Calu3 (cell line): ENCODE results near the gene PLP1. TPM values are rescaled to one million over a fixed set of nuclear protein-coding genes. Genes with fewer than 3 reads are reported as not detected.

Experiments
- BruUV-seq: library from RNA; stranded (reverse); fragments of 400-500 nt; replicated peaks from 2 replicates; lab custom pipeline; 2021; lab: Mats Ljungman, UMichigan
- CTCF ChIA-PET: fragments of 300-600 bp; sonication (Branson Sonifier 250); formaldehyde crosslinking; loops from one replicate; lab custom pipeline; 2022; ENCODE audit warnings: antibody characterized with exemption; lab: Charles Lee
- DNase-seq: peaks from one replicate; pipeline ENCODE4 v3.0.0; 2022
- H3K27ac Mint-ChIP-seq: one replicate; pipeline ENCODE4 v1.8.0; 2022; ENCODE audit warnings: mixed read lengths; ENCODE audit not compliant: unreplicated experiment
- H3K27me3 Mint-ChIP-seq: one replicate; pipeline ENCODE4 v1.8.0; 2022; ENCODE audit warnings: mixed read lengths; ENCODE audit not compliant: unreplicated experiment
- H3K36me3 Mint-ChIP-seq: one replicate; pipeline ENCODE4 v1.8.0; 2022; ENCODE audit warnings: mild to moderate bottlenecking, moderate library complexity, mixed read lengths; ENCODE audit not compliant: insufficient read depth, unreplicated experiment
- H3K4me1 Mint-ChIP-seq: one replicate; pipeline ENCODE4 v1.8.0; 2022; ENCODE audit warnings: mild to moderate bottlenecking, low read depth, mixed read lengths; ENCODE audit not compliant: unreplicated experiment
- H3K4me3 Mint-ChIP-seq: one replicate; pipeline ENCODE4 v1.8.0; 2022; ENCODE audit warnings: mild to moderate bottlenecking, low read depth, moderate library complexity, mixed read lengths; ENCODE audit not compliant: unreplicated experiment
- H3K9me3 Mint-ChIP-seq: one replicate; pipeline ENCODE4 v1.8.0; 2022; ENCODE audit warnings: low read depth, mixed read lengths; ENCODE audit not compliant: unreplicated experiment
- CTCF ChIP-seq: fragments of 200-600 bp; IDR thresholded peaks from one replicate; pipeline ENCODE4 v1.8.0; 2022; ENCODE audit warnings: antibody characterized with exemption; ENCODE audit not compliant: unreplicated experiment
- intact Hi-C: fragments of 100-400 bp; cut with micrococcal nuclease; formaldehyde crosslinking; loops from one replicate; pipeline ENCODE4 v1.10.0; 2022; ENCODE audit not compliant: unreplicated experiment
- total RNA-seq: library from RNA; stranded (reverse); gene quantifications from 2 replicates; pipeline ENCODE4 v1.2.3, GENCODE V29; 2022

Gene PLP1
- total RNA-seq, 1 experiment from 2014 or later = not detected

GRCh38 chrX:103781062-103781402 lies 4.4 kb downstream of the PLP1 start:
- Mint-ChIP-seq H3K4me1 (no peaks in the 10 kb centered on the region), H3K36me3 (no peaks in the 10 kb centered on the region), H3K9me3 (no peaks in the 10 kb centered on the region), H3K27me3 (peaks cover 81% of the 10 kb centered on the region), H3K4me3 (no peak overlapping the region), H3K27ac (no peak overlapping the region)
- BruUV-seq = no TSS peak
- no peak for DNase-seq
- CTCF ChIA-PET = interaction anchor here (0.6 kb wide), 1 partner anchor 12 kb away, joined by 3 read pairs; no protein-coding TSS in a partner anchor
- no peak for TF ChIP-seq CTCF
- intact Hi-C loops = no loop called here

- H3K36me3 Mint-ChIP-seq = no peaks in the 10 kb centered on the region
- no TSS peak for BruUV-seq
- no peak for TF ChIP-seq CTCF
These were observed 5.1 kb downstream of the PLP1 start for GRCh38 chrX:103781706-103782105.

DNA sequence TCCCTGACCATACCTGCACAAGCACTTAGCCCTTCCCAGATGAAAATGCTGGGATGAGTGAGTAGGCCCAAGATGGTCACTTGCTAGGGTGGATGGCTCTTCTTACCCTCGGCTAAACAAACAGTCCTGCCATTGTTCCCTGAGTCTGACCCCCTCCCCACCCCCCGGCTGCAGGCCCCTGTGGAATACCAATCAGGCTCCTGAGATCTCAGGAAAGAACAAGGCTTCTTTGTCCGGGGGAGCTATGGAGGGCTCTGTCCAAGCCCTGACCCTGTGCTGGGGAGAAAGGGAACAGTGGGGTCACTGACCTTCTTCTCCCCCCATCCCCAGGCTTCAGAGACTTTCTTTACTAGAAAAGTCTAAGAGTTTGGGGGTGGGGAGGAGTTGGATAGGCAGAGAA lies 6.0 kb downstream of the PLP1 start:
- Mint-ChIP-seq H3K36me3 (no peaks in the 10 kb centered on the region), H3K27me3 (peaks cover 81% of the 10 kb centered on the region), H3K27ac (no peak overlapping the region), H3K9me3 (no peaks in the 10 kb centered on the region), H3K4me1 (no peaks in the 10 kb centered on the region), H3K4me3 (no peak overlapping the region)
- CTCF ChIA-PET = no interaction called here
- DNase-seq = no peak
- BruUV-seq = no TSS peak
- intact Hi-C loops = no loop called here
- TF ChIP-seq CTCF = no peak

More at GRCh38 chrX:103781706-103782105, 5.1 kb downstream of the PLP1 start:
- H3K4me3 Mint-ChIP-seq = no peak overlapping the region
- H3K27me3 Mint-ChIP-seq = peaks cover 81% of the 10 kb centered on the region
- intact Hi-C loops = no loop called here
- H3K4me1 Mint-ChIP-seq = no peaks in the 10 kb centered on the region
- H3K27ac Mint-ChIP-seq = no peak overlapping the region
- no peaks in the 10 kb centered on the region for H3K9me3 Mint-ChIP-seq
- CTCF ChIA-PET = no interaction called here
- no peak for DNase-seq

DNA sequence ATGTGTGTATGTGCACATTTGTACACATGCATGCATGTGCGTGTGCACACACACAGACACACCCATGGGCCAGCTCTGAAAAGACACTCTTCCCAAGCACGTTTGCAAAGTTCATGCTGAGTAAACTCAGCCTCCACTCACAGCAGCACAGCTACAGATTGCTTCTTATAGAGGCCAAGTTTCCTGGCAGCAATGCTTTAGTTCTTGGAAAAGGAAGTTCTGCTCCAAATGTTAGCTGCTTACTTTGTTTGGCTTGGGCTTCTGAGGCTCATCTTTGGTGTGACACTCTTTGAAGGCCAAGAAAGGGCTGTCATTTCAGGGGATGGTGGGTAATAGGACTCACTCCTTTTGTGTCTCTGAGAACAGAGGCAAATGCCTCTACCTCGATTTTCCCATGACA lies 6.6 kb downstream of the PLP1 start:
- Mint-ChIP-seq H3K27me3 (peaks cover 81% of the 10 kb centered on the region), H3K4me3 (no peak overlapping the region), H3K27ac (no peak overlapping the region), H3K4me1 (no peaks in the 10 kb centered on the region), H3K9me3 (no peaks in the 10 kb centered on the region), H3K36me3 (no peaks in the 10 kb centered on the region)
- no TSS peak for BruUV-seq
- CTCF ChIA-PET = no interaction called here
- DNase-seq = no peak
- intact Hi-C loops = no loop called here
- no peak for TF ChIP-seq CTCF
